GM12878 (cell line): ENCODE data around the gene AGAP1. TPM values are rescaled to one million over a fixed set of nuclear protein-coding genes. Genes with fewer than 3 reads are reported as not detected.

Experiments
- ATAC-seq: fragments of 200-7000 bp; cut with Tn5 transposase; 3 replicates; pipeline ENCODE4 v1.9.1; 2020; ENCODE audit warnings: mild to moderate bottlenecking, moderate library complexity
- BruUV-seq: library from RNA; stranded (reverse); fragments of 400-500 nt; replicated peaks from 2 replicates; lab custom pipeline; 2021; lab: Mats Ljungman, UMichigan
- CTCF ChIA-PET: fragments of 300-600 bp; sonication (Branson Sonifier 250); formaldehyde crosslinking; extraction: SDS; loops from one replicate; lab custom pipeline; 2021; ENCODE audit warnings: inconsistent platforms; lab: Yijun Ruan, JAX
- POLR2A ChIA-PET: fragments of 350-600 bp; formaldehyde crosslinking; extraction: SDS; loops from one replicate; lab custom pipeline; 2021; ENCODE audit warnings: inconsistent platforms; lab: Charles Lee
- RAD21 ChIA-PET: fragments of 300-600 bp; sonication (Branson Sonifier 250); formaldehyde crosslinking; loops from one replicate; lab custom pipeline; 2023; ENCODE audit warnings: antibody characterized with exemption; ENCODE audit not compliant: unreplicated experiment; lab: Charles Lee
- SMC1A ChIA-PET: fragments of 300-600 bp; sonication (Branson Sonifier 250); formaldehyde crosslinking; loops from one replicate; lab custom pipeline; 2023; ENCODE audit not compliant: unreplicated experiment, uncharacterized antibody; lab: Charles Lee
- DNase-seq: peaks from one replicate; pipeline ENCODE4 v3.0.0-alpha.2; 2011; ENCODE audit warnings: low read depth, low spot score
- FAIRE-seq: peaks from 3 replicates; lab custom pipeline; 2011; peaks lifted over from hg19 to GRCh38; lab: Jason Lieb, UNC
- H2AFZ ChIP-seq: 2 replicates; pipeline ENCODE4 v1.6.0; 2011; ENCODE audit warnings: low read depth, low read length, control low read depth; ENCODE audit not compliant: control insufficient read depth
- H3K27ac ChIP-seq: 2 replicates; pipeline ENCODE4 v1.5.1; 2011; ENCODE audit warnings: control low read depth; ENCODE audit not compliant: control insufficient read depth, insufficient read depth
- H3K27me3 ChIP-seq, 2 experiments: replicated peaks in 1 of 2; 2 replicates each; pipeline versions ENCODE4 v1.6.0 to v1.6.1; 2011; ENCODE audit warnings: low read length in 1 of 2; ENCODE audit not compliant: control insufficient read depth in 2 of 2, insufficient read depth in 2 of 2
- H3K36me3 ChIP-seq, 2 experiments: 2 replicates each; pipeline ENCODE4 v1.5.1; 2011; ENCODE audit warnings: low read length in 1 of 2; ENCODE audit not compliant: control insufficient read depth in 2 of 2, insufficient read depth in 2 of 2
- H3K4me1 ChIP-seq: 2 replicates; pipeline ENCODE4 v1.6.1; 2011; ENCODE audit warnings: mild to moderate bottlenecking, low read length, moderate library complexity, mixed read lengths; ENCODE audit not compliant: control insufficient read depth, insufficient read depth
- H3K4me2 ChIP-seq: 2 replicates; pipeline ENCODE4 v1.6.0; 2011; ENCODE audit warnings: control low read depth; ENCODE audit not compliant: control insufficient read depth, insufficient read depth
- H3K4me3 ChIP-seq: fragments of 200-600 bp; sonication (generic); 2 replicates; pipeline ENCODE4 v1.5.1; 2016
- H3K79me2 ChIP-seq: 2 replicates; pipeline ENCODE4 v1.6.0; 2011; ENCODE audit warnings: low read length; ENCODE audit not compliant: control insufficient read depth, insufficient read depth
- H3K9ac ChIP-seq: 2 replicates; pipeline ENCODE4 v1.8.0; 2011; ENCODE audit warnings: low read length, control low read depth, mixed read lengths; ENCODE audit not compliant: control insufficient read depth, insufficient read depth
- H3K9me3 ChIP-seq: replicated peaks from 3 replicates; pipeline ENCODE4 v1.5.1; 2011; ENCODE audit warnings: mild to moderate bottlenecking, low read length; ENCODE audit not compliant: control insufficient read depth, insufficient read depth
- H4K20me1 ChIP-seq: 2 replicates; pipeline ENCODE4 v1.6.0; 2011; ENCODE audit not compliant: control insufficient read depth, insufficient read depth
- CEBPB ChIP-seq, 2 experiments: fragments of 150-350 bp in 1 of 2; IDR thresholded peaks; 2 replicates each; pipeline ENCODE4 v1.6.1; 2012 to 2014; ENCODE audit warnings: low read depth in 2 of 2, low read length in 2 of 2, borderline replicate concordance in 1 of 2, inconsistent platforms in 1 of 2
- HDAC2 ChIP-seq: fragments of 200-600 bp; sonication (generic); IDR thresholded peaks from 2 replicates; pipeline ENCODE4 v1.6.1; 2017
- NR2C2 ChIP-seq: IDR thresholded peaks from 2 replicates; pipeline ENCODE4 v1.6.1; 2011; ENCODE audit warnings: borderline replicate concordance, low read depth; ENCODE audit not compliant: control insufficient read depth, insufficient read length
- POLR2AphosphoS2 ChIP-seq: IDR thresholded peaks from 2 replicates; pipeline ENCODE4 v1.6.1; 2011; ENCODE audit warnings: low read depth, mild to moderate bottlenecking, low read length, improper control_type of control experiment, moderate library complexity
- SIN3A ChIP-seq: IDR thresholded peaks from 2 replicates; pipeline ENCODE4 v1.6.1; 2012; ENCODE audit warnings: low read depth, low read length, improper control_type of control experiment
- SMAD1 ChIP-seq: fragments of 450-650 bp; IDR thresholded peaks from 2 replicates; pipeline ENCODE4 v1.6.1; 2018; ENCODE audit warnings: mild to moderate bottlenecking, low read depth; ENCODE audit not compliant: partially characterized antibody
- YY1 ChIP-seq: IDR thresholded peaks from 2 replicates; pipeline ENCODE4 v1.6.1; 2011; ENCODE audit warnings: low read depth, mild to moderate bottlenecking, low read length
- WGBS: methylation state at CpG from one replicate; pipeline ENCODE4 v1.1.6; 2016; ENCODE audit warnings: low lambda C conversion rate; ENCODE audit not compliant: insufficient replicate concordance, insufficient coverage; ENCODE audit errors: missing lambda C conversion rate; 5-methylcytosine and 5-hydroxymethylcytosine counted together
- in situ Hi-C: fragments of 300-500 bp; cut with MboI; formaldehyde crosslinking; loops from 9 replicates; pipeline ENCODE4 v1.14.3; 2018; ENCODE audit warnings: mixed read lengths
- intact Hi-C: fragments of 100-400 bp; cut with micrococcal nuclease; formaldehyde crosslinking; loops from one replicate; pipeline ENCODE4 v1.14.2; 2022; ENCODE audit not compliant: unreplicated experiment
- polyA plus RNA-seq, 11 experiments: library from polyadenylated mRNA; depleted of rRNA in 4 of 11; unstranded in 6 of 11; stranded (reverse) in 5 of 11; fragments of >200 nt; fragmentation: Nextera tagmentation in 4 of 11; fragmentation: Illumina TruSeq in 1 of 11; extraction: Ambion mirVana in 4 of 11; extraction: Trizol in 1 of 11; gene quantifications; 1 replicate in 1 of 11; 2 replicates in 10 of 11; pipeline versions ENCODE4 v1.2.1 to v1.2.3, GENCODE V29; 2011 to 2016; ENCODE audit warnings: inconsistent platforms in 2 of 11, missing spikeins in 2 of 11, low read depth in 1 of 11
- total RNA-seq, 4 experiments: library from RNA; depleted of rRNA in 3 of 4; stranded (reverse); fragments of >200 nt in 3 of 4; fragmentation: Illumina TruSeq in 1 of 4; extraction: Trizol in 1 of 4; gene quantifications; 2 replicates each; pipeline versions ENCODE4 v1.2.1 to v1.2.3, GENCODE V29; 2013 to 2021
- TF ChIP-seq, protein P1 (sequence below): fragments of 450-650 bp; IDR thresholded peaks from 2 replicates; pipeline ENCODE4 v1.6.1; 2018; ENCODE audit warnings: borderline replicate concordance, mild to moderate bottlenecking; ENCODE audit not compliant: partially characterized antibody

AGAP1 gene
- total and polyA plus RNA-seq, 10 of the 15 experiments (the other 5 are each of a cell fraction or from before 2014, with no cell fraction given): 0.05 to 0.15 (median 0.06) TPM; not detected in 7

DNA sequence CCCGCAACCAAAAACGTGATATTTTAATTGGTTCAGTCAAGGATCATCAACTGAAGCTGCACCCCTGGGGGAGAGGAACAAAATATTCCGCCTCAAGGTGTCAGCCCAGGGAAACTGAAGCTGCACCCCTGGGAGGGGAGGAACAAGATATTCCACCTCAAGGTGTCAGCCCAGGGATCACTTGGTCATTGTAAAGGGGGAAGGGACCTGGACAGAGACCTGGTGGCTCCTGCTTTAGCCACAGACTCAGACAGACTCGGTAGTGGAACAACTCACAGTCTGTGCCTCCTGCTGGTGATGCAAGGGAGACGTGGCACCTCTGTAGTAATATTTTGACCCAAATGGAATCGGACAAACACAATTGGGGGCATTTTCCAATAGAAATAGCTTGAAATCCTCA lies 599.3 kb downstream of the AGAP1 start:
- H3K79me2 ChIP-seq: no peaks in the 10 kb centered on the region
- H3K9ac ChIP-seq: no peak overlapping the region
- H3K9me3 ChIP-seq: no peaks in the 10 kb centered on the region
- no TSS peak for BruUV-seq
- no peak overlapping the region for H2AFZ ChIP-seq
- H3K36me3 ChIP-seq: no peaks in the 10 kb centered on the region
- H3K27ac ChIP-seq: no peak overlapping the region
- DNase-seq: no peak
- POLR2A ChIA-PET: interaction anchor here (0.6 kb wide), 1 partner anchor 1440 kb away, joined by 6 read pairs; no protein-coding TSS in a partner anchor
- WGBS: 17% methylated on average over 6 of the region's 6 CpGs
- no peaks in the 10 kb centered on the region for H4K20me1 ChIP-seq
- no peak overlapping the region for H3K4me2 ChIP-seq
- in situ Hi-C loops: no loop called here
- CTCF ChIA-PET: no interaction called here
- no peak overlapping the region for H3K4me3 ChIP-seq
- TF ChIP-seq SIN3A (no peak), NR2C2 (no peak), CEBPB (IDR thresholded peaks at IDR 0.05; ENCODE audit: borderline replicate concordance in 1 of 2, low read depth in 2 of 2, low read length in 2 of 2) (no peak), SMAD1 (no peak), POLR2AphosphoS2 (no peak), HDAC2 (no peak), YY1 (no peak)
- TF ChIP-seq, protein P1, sequence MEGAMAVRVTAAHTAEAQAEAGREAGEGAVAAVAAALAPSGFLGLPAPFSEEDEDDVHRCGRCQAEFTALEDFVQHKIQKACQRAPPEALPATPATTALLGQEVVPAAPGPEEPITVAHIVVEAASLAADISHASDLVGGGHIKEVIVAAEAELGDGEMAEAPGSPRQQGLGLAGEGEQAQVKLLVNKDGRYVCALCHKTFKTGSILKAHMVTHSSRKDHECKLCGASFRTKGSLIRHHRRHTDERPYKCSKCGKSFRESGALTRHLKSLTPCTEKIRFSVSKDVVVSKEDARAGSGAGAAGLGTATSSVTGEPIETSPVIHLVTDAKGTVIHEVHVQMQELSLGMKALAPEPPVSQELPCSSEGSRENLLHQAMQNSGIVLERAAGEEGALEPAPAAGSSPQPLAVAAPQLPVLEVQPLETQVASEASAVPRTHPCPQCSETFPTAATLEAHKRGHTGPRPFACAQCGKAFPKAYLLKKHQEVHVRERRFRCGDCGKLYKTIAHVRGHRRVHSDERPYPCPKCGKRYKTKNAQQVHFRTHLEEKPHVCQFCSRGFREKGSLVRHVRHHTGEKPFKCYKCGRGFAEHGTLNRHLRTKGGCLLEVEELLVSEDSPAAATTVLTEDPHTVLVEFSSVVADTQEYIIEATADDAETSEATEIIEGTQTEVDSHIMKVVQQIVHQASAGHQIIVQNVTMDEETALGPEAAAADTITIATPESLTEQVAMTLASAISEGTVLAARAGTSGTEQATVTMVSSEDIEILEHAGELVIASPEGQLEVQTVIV: no peak
- TF ChIP-seq, all 136 proteins: peak for 0
- FAIRE-seq: no peak
- no peaks in the 10 kb centered on the region for H3K27me3 ChIP-seq
- SMC1A ChIA-PET: no interaction called here
- intact Hi-C loops: no loop called here
- no peak for ATAC-seq
- RAD21 ChIA-PET: no interaction called here
- no peaks in the 10 kb centered on the region for H3K4me1 ChIP-seq
